ENCODE measurements around the gene NUP58.

DNA sequence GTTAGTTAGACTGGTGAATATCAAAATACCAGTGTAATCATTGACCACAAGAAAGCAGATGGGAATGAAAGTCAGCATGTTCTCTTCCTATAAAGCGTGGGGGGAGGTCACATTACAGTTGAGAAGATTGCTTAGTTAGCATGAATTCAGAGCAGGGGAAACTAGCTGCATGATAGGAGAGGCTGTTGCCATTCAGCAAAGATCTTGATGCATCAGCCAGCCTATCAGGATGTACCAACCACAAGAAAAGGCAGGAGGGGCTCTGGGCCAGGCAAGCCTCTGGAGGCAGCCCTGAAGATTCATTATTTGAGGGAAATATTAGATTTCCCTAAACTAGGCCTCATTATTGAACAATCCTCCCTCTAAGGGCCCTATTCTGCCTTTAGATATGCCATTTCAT, 9.1 kb upstream of the NUP58 start:
- TF ChIP-seq CTCF (IDR thresholded peaks at IDR 0.05; ENCODE audit: low read depth, low read length, missing input control) (no peak), ATF3 (IDR thresholded peaks at IDR 0.05) (no peak), TAF1 (conservative IDR thresholded peaks at IDR 0.05) (no peak)
